Measurements from ENCODE around the gene RALY. TPM values are rescaled to one million over a fixed set of nuclear protein-coding genes. Genes with fewer than 3 reads are reported as not detected.

Gene RALY
- total RNA-seq, 1 donor from 2014 or later, result 78.5 TPM

GRCh38 chr20:34098570-34098969 is 104.9 kb downstream of the RALY start:
- no peaks in the 10 kb centered on the region for H3K9me3 ChIP-seq
- H3K4me3 ChIP-seq, result no peak overlapping the region
- H3K4me1 ChIP-seq, result no peaks in the 10 kb centered on the region
- no peak overlapping the region for H3K27ac ChIP-seq
- peaks cover 70 to 96% of the 10 kb centered on the region in 2 donors for H3K36me3 ChIP-seq
- intact Hi-C loops (cut with DNase I), result no loop called here
- no peak for TF ChIP-seq CTCF (IDR thresholded peaks at IDR 0.05)
- no peaks in the 10 kb centered on the region for H3K27me3 ChIP-seq
- no peak for DNase-seq (ENCODE audit: low spot score in 2 of 2)

- TF ChIP-seq CTCF (IDR thresholded peaks at IDR 0.05), result no peak
- Histone ChIP-seq H3K36me3 (peaks cover 72 to 96% of the 10 kb centered on the region in 2 donors), H3K4me3 (no peak overlapping the region), H3K9me3 (no peaks in the 10 kb centered on the region), H3K27me3 (no peaks in the 10 kb centered on the region), H3K4me1 (no peaks in the 10 kb centered on the region), H3K27ac (no peak overlapping the region)
- DNase-seq (ENCODE audit: low spot score in 2 of 2), result no peak
- intact Hi-C loops (cut with DNase I), result no loop called here
Observed at GRCh38 chr20:34099675-34100074, 106.0 kb downstream of the RALY start.

- Histone ChIP-seq H3K4me1 (no peaks in the 10 kb centered on the region), H3K27me3 (no peaks in the 10 kb centered on the region), H3K4me3 (no peak overlapping the region), H3K27ac (no peak overlapping the region), H3K9me3 (no peaks in the 10 kb centered on the region), H3K36me3 (peaks cover 71 to 98% of the 10 kb centered on the region in 2 donors)
- TF ChIP-seq CTCF (IDR thresholded peaks at IDR 0.05), result no peak
- no peak for DNase-seq (ENCODE audit: low spot score in 2 of 2)
- intact Hi-C loops (cut with DNase I), result no loop called here
Observed at GRCh38 chr20:34100576-34100975, 106.9 kb downstream of the RALY start.

- Histone ChIP-seq H3K36me3 (peaks cover 54 to 80% of the 10 kb centered on the region in 2 donors), H3K4me3 (no peak overlapping the region), H3K27me3 (no peaks in the 10 kb centered on the region), H3K27ac (no peak overlapping the region), H3K9me3 (no peaks in the 10 kb centered on the region), H3K4me1 (no peaks in the 10 kb centered on the region)
- intact Hi-C loops (cut with DNase I), result no loop called here
- TF ChIP-seq CTCF (IDR thresholded peaks at IDR 0.05), result no peak
- DNase-seq (ENCODE audit: low spot score in 2 of 2), result no peak
Observed at GRCh38 chr20:34102342-34102741, 108.6 kb downstream of the RALY start.

GRCh38 chr20:34104059-34104458 is 110.3 kb downstream of the RALY start:
- Histone ChIP-seq H3K27me3 (no peaks in the 10 kb centered on the region), H3K4me3 (no peak overlapping the region), H3K4me1 (peaks cover 0 to 12% of the 10 kb centered on the region in 2 donors), H3K27ac (no peak overlapping the region), H3K9me3 (no peaks in the 10 kb centered on the region), H3K36me3 (peaks cover 40 to 70% of the 10 kb centered on the region in 2 donors)
- intact Hi-C loops (cut with DNase I), result no loop called here
- no peak for DNase-seq (ENCODE audit: low spot score in 2 of 2)
- TF ChIP-seq CTCF (IDR thresholded peaks at IDR 0.05), result no peak
